ENCODE measurements around the gene APBB2. TPM values are rescaled to one million over a fixed set of nuclear protein-coding genes. Genes with fewer than 3 reads are reported as not detected.

APBB2 gene
- total RNA-seq, 1 experiment from 2014 or later, result 3.7 TPM

DNA sequence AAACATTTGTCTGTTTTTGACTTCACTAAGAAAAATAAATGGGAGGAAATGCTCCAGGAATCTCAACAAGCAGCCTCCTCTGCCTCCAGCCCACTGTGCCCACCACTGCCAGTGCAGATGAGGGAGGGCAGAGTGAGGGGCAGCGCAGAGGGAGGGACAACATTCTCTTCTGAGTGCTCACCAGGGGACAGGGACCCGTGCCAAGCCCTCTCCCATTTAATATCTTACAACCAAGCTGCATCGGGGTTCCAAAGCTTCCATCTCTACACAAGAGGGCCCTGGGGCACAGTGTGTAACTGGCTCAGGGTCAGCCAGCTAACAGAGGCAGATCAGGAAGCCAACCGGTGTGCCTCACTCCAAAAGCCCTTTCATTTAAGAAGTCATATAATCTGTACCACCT is 344.2 kb downstream of the APBB2 start:
- Histone ChIP-seq H4K20me1 (ENCODE audit: insufficient read depth, low read depth, low read length) (no peaks in the 10 kb centered on the region), H3K9ac (ENCODE audit: low read length) (no peak overlapping the region), H3K4me2 (ENCODE audit: low read depth, low read length, poor library complexity, severe bottlenecking) (no peak overlapping the region), H3K9me2 (replicated peaks; ENCODE audit: insufficient read depth, low read length) (no peaks in the 10 kb centered on the region), H3K27ac (ENCODE audit: low read length) (no peak overlapping the region), H2AFZ (ENCODE audit: low read length) (no peak overlapping the region), H3K4me1 (ENCODE audit: low read length) (no peaks in the 10 kb centered on the region), H3K79me2 (ENCODE audit: low read length) (no peaks in the 10 kb centered on the region), H3K27me3 (ENCODE audit: low read length) (no peaks in the 10 kb centered on the region), H3K36me3 (ENCODE audit: insufficient read depth, low read length) (no peaks in the 10 kb centered on the region), H3K4me3 (ENCODE audit: low read length) (no peak overlapping the region), H3K9me3 (ENCODE audit: low read length) (no peaks in the 10 kb centered on the region)
- no peak for DNase-seq

GRCh38 chr4:40865696-40866095 is 348.6 kb downstream of the APBB2 start:
- Histone ChIP-seq H3K4me1 (ENCODE audit: low read length) (no peaks in the 10 kb centered on the region), H3K9me3 (ENCODE audit: low read length) (no peaks in the 10 kb centered on the region), H3K9ac (ENCODE audit: low read length) (no peak overlapping the region), H4K20me1 (ENCODE audit: insufficient read depth, low read depth, low read length) (no peaks in the 10 kb centered on the region), H2AFZ (ENCODE audit: low read length) (no peak overlapping the region), H3K27ac (ENCODE audit: low read length) (no peak overlapping the region), H3K9me2 (replicated peaks; ENCODE audit: insufficient read depth, low read length) (no peaks in the 10 kb centered on the region), H3K27me3 (ENCODE audit: low read length) (no peaks in the 10 kb centered on the region), H3K36me3 (ENCODE audit: insufficient read depth, low read length) (no peaks in the 10 kb centered on the region), H3K79me2 (ENCODE audit: low read length) (no peaks in the 10 kb centered on the region), H3K4me2 (ENCODE audit: low read depth, low read length, poor library complexity, severe bottlenecking) (no peak overlapping the region), H3K4me3 (ENCODE audit: low read length) (no peak overlapping the region)
- DNase-seq, result no peak

GRCh38 chr4:40864531-40864930 is 349.8 kb downstream of the APBB2 start:
- H3K9me2 ChIP-seq (replicated peaks; ENCODE audit: insufficient read depth, low read length), result no peaks in the 10 kb centered on the region
- H3K4me1 ChIP-seq (ENCODE audit: low read length), result no peaks in the 10 kb centered on the region
- no peaks in the 10 kb centered on the region for H3K9me3 ChIP-seq (ENCODE audit: low read length)
- H3K4me3 ChIP-seq (ENCODE audit: low read length), result no peak overlapping the region
- no peaks in the 10 kb centered on the region for H4K20me1 ChIP-seq (ENCODE audit: insufficient read depth, low read depth, low read length)
- no peak overlapping the region for H3K4me2 ChIP-seq (ENCODE audit: low read depth, low read length, poor library complexity, severe bottlenecking)
- no peak for DNase-seq
- H3K36me3 ChIP-seq (ENCODE audit: insufficient read depth, low read length), result no peaks in the 10 kb centered on the region
- no peaks in the 10 kb centered on the region for H3K79me2 ChIP-seq (ENCODE audit: low read length)
- H3K9ac ChIP-seq (ENCODE audit: low read length), result no peak overlapping the region
- no peak overlapping the region for H3K27ac ChIP-seq (ENCODE audit: low read length)
- H3K27me3 ChIP-seq (ENCODE audit: low read length), result no peaks in the 10 kb centered on the region
- H2AFZ ChIP-seq (ENCODE audit: low read length), result no peak overlapping the region

DNA sequence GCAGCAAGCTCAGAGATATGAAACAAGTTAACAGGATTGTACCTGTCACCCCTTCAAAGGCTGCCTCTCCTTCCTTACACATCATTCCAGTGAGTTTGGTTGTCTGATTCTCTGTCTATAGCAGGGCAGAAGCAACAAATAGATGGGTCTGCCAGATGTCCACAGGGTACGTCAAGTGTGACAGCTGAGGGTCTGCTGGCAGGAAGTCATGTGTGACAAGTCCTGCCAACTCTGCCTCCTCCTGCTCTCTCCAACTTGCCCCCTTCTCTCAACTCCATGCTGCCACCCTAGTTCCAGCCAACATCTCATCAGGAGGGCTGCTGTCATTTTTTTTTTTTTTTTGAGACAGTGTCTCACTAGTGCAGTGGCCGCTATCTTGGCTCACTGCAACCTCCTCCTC is 355.4 kb downstream of the APBB2 start:
- Histone ChIP-seq H3K79me2 (ENCODE audit: low read length) (no peaks in the 10 kb centered on the region), H3K4me3 (ENCODE audit: low read length) (no peak overlapping the region), H3K4me1 (ENCODE audit: low read length) (no peaks in the 10 kb centered on the region), H3K9ac (ENCODE audit: low read length) (no peak overlapping the region), H2AFZ (ENCODE audit: low read length) (no peak overlapping the region), H4K20me1 (ENCODE audit: insufficient read depth, low read depth, low read length) (no peaks in the 10 kb centered on the region), H3K9me2 (replicated peaks; ENCODE audit: insufficient read depth, low read length) (no peaks in the 10 kb centered on the region), H3K9me3 (ENCODE audit: low read length) (no peaks in the 10 kb centered on the region), H3K4me2 (ENCODE audit: low read depth, low read length, poor library complexity, severe bottlenecking) (no peak overlapping the region), H3K27ac (ENCODE audit: low read length) (no peak overlapping the region), H3K27me3 (ENCODE audit: low read length) (no peaks in the 10 kb centered on the region), H3K36me3 (ENCODE audit: insufficient read depth, low read length) (no peaks in the 10 kb centered on the region)
- no peak for DNase-seq

DNA sequence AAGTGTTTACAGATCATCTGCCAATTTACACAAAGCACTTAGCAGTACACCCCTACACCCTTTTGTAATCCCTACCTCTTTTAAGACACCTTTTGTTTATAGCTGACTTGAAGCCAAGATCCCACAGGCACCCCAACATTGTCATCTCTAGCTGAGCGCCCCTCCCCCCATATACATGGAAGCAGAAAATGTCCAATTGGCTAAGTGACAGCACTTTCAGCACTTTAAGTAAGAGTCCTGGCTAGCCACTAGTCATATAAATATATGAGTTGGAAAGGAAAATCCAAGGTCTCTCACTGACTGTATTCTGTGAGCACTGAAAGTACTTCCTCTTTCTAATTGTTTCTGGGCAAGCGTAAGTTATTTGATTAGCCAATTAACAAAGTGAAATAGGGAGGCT is 356.4 kb downstream of the APBB2 start:
- no peak overlapping the region for H3K9ac ChIP-seq (ENCODE audit: low read length)
- H3K9me3 ChIP-seq (ENCODE audit: low read length), result no peaks in the 10 kb centered on the region
- no peaks in the 10 kb centered on the region for H3K79me2 ChIP-seq (ENCODE audit: low read length)
- H3K4me1 ChIP-seq (ENCODE audit: low read length), result no peaks in the 10 kb centered on the region
- no peak overlapping the region for H3K4me2 ChIP-seq (ENCODE audit: low read depth, low read length, poor library complexity, severe bottlenecking)
- DNase-seq, result no peak
- no peaks in the 10 kb centered on the region for H4K20me1 ChIP-seq (ENCODE audit: insufficient read depth, low read depth, low read length)
- no peak overlapping the region for H2AFZ ChIP-seq (ENCODE audit: low read length)
- no peak overlapping the region for H3K27ac ChIP-seq (ENCODE audit: low read length)
- no peak overlapping the region for H3K4me3 ChIP-seq (ENCODE audit: low read length)
- no peaks in the 10 kb centered on the region for H3K36me3 ChIP-seq (ENCODE audit: insufficient read depth, low read length)
- no peaks in the 10 kb centered on the region for H3K9me2 ChIP-seq (replicated peaks; ENCODE audit: insufficient read depth, low read length)
- no peaks in the 10 kb centered on the region for H3K27me3 ChIP-seq (ENCODE audit: low read length)

- no peak for DNase-seq
- no peaks in the 10 kb centered on the region for H3K27me3 ChIP-seq (ENCODE audit: low read length)
- H3K4me3 ChIP-seq (ENCODE audit: low read length), result no peak overlapping the region
- no peak overlapping the region for H2AFZ ChIP-seq (ENCODE audit: low read length)
- H3K36me3 ChIP-seq (ENCODE audit: insufficient read depth, low read length), result no peaks in the 10 kb centered on the region
- no peak overlapping the region for H3K27ac ChIP-seq (ENCODE audit: low read length)
- no peak overlapping the region for H3K9ac ChIP-seq (ENCODE audit: low read length)
- no peaks in the 10 kb centered on the region for H3K9me3 ChIP-seq (ENCODE audit: low read length)
- H3K79me2 ChIP-seq (ENCODE audit: low read length), result no peaks in the 10 kb centered on the region
- no peaks in the 10 kb centered on the region for H4K20me1 ChIP-seq (ENCODE audit: insufficient read depth, low read depth, low read length)
- no peaks in the 10 kb centered on the region for H3K4me1 ChIP-seq (ENCODE audit: low read length)
- H3K4me2 ChIP-seq (ENCODE audit: low read depth, low read length, poor library complexity, severe bottlenecking), result no peak overlapping the region
- no peaks in the 10 kb centered on the region for H3K9me2 ChIP-seq (replicated peaks; ENCODE audit: insufficient read depth, low read length)
Observed at GRCh38 chr4:40856840-40857362, 357.4 kb downstream of the APBB2 start.

DNA sequence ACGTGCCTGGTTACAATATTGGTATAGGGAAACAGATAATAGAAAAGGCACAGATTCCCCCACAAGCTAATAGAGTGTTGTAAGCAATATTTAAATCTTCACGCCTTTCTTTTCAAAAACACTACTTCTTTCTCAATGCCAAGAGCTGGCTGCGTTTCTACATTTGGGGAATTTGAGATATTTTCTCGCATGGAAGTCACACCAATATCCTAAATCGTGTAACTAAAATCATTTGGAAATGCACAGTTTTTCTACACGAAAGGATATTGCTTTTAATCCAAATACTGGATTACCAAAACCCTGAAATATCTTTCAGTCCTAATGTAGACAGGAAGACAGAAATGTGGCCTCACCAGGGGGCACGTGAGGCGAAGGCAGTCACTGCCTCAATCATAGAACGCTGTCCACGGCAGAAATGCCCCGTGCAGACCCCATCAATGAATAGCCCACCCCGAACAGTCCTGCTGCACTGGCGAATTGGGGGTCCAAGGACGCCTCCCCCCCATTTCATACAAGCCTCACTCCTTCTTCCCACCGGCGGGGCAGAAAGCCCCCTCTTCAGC is 358.0 kb downstream of the APBB2 start:
- Histone ChIP-seq H3K4me2 (ENCODE audit: low read depth, low read length, poor library complexity, severe bottlenecking) (no peak overlapping the region), H3K9me3 (ENCODE audit: low read length) (no peaks in the 10 kb centered on the region), H3K9me2 (replicated peaks; ENCODE audit: insufficient read depth, low read length) (no peaks in the 10 kb centered on the region), H3K27ac (ENCODE audit: low read length) (no peak overlapping the region), H3K4me1 (ENCODE audit: low read length) (no peaks in the 10 kb centered on the region), H3K79me2 (ENCODE audit: low read length) (no peaks in the 10 kb centered on the region), H3K36me3 (ENCODE audit: insufficient read depth, low read length) (no peaks in the 10 kb centered on the region), H3K9ac (ENCODE audit: low read length) (no peak overlapping the region), H4K20me1 (ENCODE audit: insufficient read depth, low read depth, low read length) (no peaks in the 10 kb centered on the region), H3K27me3 (ENCODE audit: low read length) (no peaks in the 10 kb centered on the region), H2AFZ (ENCODE audit: low read length) (no peak overlapping the region), H3K4me3 (ENCODE audit: low read length) (no peak overlapping the region)
- no peak for DNase-seq

GRCh38 chr4:40850496-40850895 is 363.8 kb downstream of the APBB2 start:
- Histone ChIP-seq H2AFZ (ENCODE audit: low read length) (no peak overlapping the region), H3K36me3 (ENCODE audit: insufficient read depth, low read length) (no peaks in the 10 kb centered on the region), H3K9ac (ENCODE audit: low read length) (no peak overlapping the region), H3K27me3 (ENCODE audit: low read length) (no peaks in the 10 kb centered on the region), H3K9me2 (replicated peaks; ENCODE audit: insufficient read depth, low read length) (no peaks in the 10 kb centered on the region), H3K27ac (ENCODE audit: low read length) (no peak overlapping the region), H4K20me1 (ENCODE audit: insufficient read depth, low read depth, low read length) (no peaks in the 10 kb centered on the region), H3K9me3 (ENCODE audit: low read length) (no peaks in the 10 kb centered on the region), H3K4me1 (ENCODE audit: low read length) (no peaks in the 10 kb centered on the region), H3K4me3 (ENCODE audit: low read length) (no peak overlapping the region), H3K79me2 (ENCODE audit: low read length) (no peaks in the 10 kb centered on the region), H3K4me2 (ENCODE audit: low read depth, low read length, poor library complexity, severe bottlenecking) (no peak overlapping the region)
- no peak for DNase-seq

DNA sequence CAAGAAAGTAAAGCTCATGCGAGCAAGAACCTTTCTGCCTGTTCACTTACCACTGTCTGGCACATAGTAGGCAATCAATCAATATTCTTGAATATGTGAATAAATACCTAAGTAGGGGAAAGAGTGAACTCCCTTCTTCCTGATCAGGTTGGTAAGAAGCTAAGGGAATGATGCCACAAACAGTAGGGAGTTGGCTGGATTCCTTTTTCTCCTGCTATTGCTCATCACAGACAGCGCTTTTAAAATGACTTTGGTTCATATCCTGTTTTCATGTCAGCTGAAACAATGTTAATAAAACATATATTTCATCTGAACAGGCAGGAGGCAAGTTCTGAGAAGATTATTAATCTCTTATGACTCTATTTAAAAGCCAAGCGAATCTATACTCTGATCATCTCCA is 365.4 kb downstream of the APBB2 start:
- Histone ChIP-seq H3K27me3 (ENCODE audit: low read length) (no peaks in the 10 kb centered on the region), H3K27ac (ENCODE audit: low read length) (no peak overlapping the region), H3K4me3 (ENCODE audit: low read length) (no peak overlapping the region), H4K20me1 (ENCODE audit: insufficient read depth, low read depth, low read length) (no peaks in the 10 kb centered on the region), H3K9me2 (replicated peaks; ENCODE audit: insufficient read depth, low read length) (no peaks in the 10 kb centered on the region), H2AFZ (ENCODE audit: low read length) (no peak overlapping the region), H3K9me3 (ENCODE audit: low read length) (no peaks in the 10 kb centered on the region), H3K36me3 (ENCODE audit: insufficient read depth, low read length) (no peaks in the 10 kb centered on the region), H3K9ac (ENCODE audit: low read length) (no peak overlapping the region), H3K4me1 (ENCODE audit: low read length) (no peaks in the 10 kb centered on the region), H3K79me2 (ENCODE audit: low read length) (no peaks in the 10 kb centered on the region), H3K4me2 (ENCODE audit: low read depth, low read length, poor library complexity, severe bottlenecking) (no peak overlapping the region)
- no peak for DNase-seq

Measured in Karpas-422 (cell line).